ENCODE results near the gene DOK3. TPM values are rescaled to one million over a fixed set of nuclear protein-coding genes. Genes with fewer than 3 reads are reported as not detected.

The DOK3 gene
- polyA plus RNA-seq, 1 donor from 2014 or later = 5.5 TPM

DNA sequence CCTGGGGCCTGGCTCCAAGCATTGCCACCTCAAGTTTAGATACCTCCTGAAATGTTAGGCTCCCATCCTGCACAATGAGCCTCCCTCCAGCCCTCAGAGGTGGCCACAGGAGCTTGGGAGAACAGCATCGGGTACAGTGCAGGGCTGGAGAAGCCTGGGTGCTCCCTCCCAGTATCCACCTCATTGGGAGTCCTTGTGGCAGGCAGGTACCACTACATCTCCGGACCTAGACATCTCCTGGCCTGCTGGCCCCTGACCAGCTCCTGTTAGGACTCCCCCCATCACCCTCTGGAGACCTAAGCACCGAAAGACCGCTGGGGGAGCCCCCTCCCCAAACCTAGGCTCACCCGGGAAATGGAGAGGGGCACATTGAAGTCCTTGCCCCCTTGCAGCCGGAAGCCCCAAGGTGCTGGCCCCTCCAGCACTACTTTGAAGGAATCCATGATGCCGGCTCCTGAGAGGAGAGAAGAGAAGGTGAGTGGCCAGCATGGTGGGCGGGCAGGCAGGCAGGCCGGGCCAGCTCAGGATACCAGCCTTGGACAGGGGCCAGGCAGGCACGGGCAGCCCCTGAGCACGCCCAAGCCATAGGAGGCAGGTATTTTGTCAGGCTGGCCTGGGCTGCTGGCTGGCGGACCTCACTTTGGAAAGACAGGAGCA, 13.4 kb downstream of the DOK3 start:
- no peaks in the 10 kb centered on the region for H3F3A ChIP-seq (ENCODE audit: insufficient read depth, low read length, poor library complexity, severe bottlenecking)
- no peaks in the 10 kb centered on the region for H3K9me2 ChIP-seq (ENCODE audit: insufficient read depth, low read length)
- no peak for TF ChIP-seq EP300 (conservative IDR thresholded peaks at IDR 0.05; ENCODE audit: poor library complexity, severe bottlenecking)
- TF ChIP-seq, protein P1, sequence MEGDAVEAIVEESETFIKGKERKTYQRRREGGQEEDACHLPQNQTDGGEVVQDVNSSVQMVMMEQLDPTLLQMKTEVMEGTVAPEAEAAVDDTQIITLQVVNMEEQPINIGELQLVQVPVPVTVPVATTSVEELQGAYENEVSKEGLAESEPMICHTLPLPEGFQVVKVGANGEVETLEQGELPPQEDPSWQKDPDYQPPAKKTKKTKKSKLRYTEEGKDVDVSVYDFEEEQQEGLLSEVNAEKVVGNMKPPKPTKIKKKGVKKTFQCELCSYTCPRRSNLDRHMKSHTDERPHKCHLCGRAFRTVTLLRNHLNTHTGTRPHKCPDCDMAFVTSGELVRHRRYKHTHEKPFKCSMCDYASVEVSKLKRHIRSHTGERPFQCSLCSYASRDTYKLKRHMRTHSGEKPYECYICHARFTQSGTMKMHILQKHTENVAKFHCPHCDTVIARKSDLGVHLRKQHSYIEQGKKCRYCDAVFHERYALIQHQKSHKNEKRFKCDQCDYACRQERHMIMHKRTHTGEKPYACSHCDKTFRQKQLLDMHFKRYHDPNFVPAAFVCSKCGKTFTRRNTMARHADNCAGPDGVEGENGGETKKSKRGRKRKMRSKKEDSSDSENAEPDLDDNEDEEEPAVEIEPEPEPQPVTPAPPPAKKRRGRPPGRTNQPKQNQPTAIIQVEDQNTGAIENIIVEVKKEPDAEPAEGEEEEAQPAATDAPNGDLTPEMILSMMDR (IDR thresholded peaks at IDR 0.05; ENCODE audit: poor library complexity, severe bottlenecking) = peak; percentile 51
- H3K27ac ChIP-seq (ENCODE audit: low read length) = peak overlapping the region; percentile 73
- H3K27me3 ChIP-seq (ENCODE audit: insufficient read depth, low read depth, low read length) = peaks cover 6% of the 10 kb centered on the region
- H4K20me1 ChIP-seq (ENCODE audit: insufficient read depth) = no peaks in the 10 kb centered on the region
- H3K9me3 ChIP-seq (ENCODE audit: low read length) = no peaks in the 10 kb centered on the region
- peak overlapping the region; percentile 96 for H3K4me2 ChIP-seq (ENCODE audit: low read length)
- peak overlapping the region; percentile 90 for H3K4me3 ChIP-seq (ENCODE audit: low read length)
- H3K36me3 ChIP-seq (ENCODE audit: insufficient read depth, low read length) = no peaks in the 10 kb centered on the region
- H3K9ac ChIP-seq (ENCODE audit: low read length) = peak overlapping the region; percentile 88
- peaks cover 17% of the 10 kb centered on the region for H3K79me2 ChIP-seq (replicated peaks; ENCODE audit: insufficient read depth, low read length)
- no peak overlapping the region for H2AFZ ChIP-seq (ENCODE audit: low read depth, low read length)

DNA sequence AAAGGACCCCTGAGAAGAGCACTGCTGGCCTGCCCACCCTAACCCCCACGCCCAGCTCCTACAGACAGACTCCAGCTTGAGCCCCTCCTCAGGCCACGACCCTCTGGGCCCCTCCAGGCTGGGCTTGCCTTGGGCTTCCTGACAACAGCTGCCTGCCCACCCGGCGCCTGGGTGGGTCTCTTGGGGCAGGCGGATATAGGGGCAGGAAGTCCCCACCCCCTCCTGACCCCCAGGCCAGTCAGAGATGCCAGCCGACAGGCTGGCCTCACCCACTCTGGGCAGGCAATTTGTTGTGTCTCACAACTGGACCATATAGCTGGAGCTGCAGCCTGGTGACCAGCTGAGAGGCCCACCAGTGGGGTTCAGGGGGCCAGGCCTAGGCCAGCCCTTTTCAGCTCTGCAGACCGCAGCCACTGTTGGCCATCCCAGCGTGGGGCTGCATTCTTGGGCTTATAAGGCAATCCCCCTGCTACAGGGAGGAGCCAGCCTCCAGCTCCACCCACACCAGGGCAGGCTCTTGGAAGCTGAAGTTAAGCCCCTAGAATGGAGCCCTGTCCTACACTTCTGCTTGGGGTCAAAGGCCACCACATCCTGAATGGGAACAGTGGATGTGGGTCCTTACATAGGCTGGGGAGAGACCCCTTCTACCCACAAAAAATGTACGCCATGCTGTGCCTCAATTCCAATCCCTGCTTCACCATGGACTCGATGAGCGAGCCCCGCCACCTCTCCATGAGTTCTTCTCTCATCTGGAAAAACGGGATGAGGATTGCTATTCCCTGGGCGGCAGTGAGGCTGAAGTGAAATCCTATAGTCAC, 14.2 kb downstream of the DOK3 start:
- Histone ChIP-seq H3F3A (ENCODE audit: insufficient read depth, low read length, poor library complexity, severe bottlenecking) (no peaks in the 10 kb centered on the region), H3K27me3 (ENCODE audit: insufficient read depth, low read depth, low read length) (peaks cover 6% of the 10 kb centered on the region), H3K4me3 (ENCODE audit: low read length) (peak overlapping the region; percentile 90), H3K79me2 (replicated peaks; ENCODE audit: insufficient read depth, low read length) (peaks cover 17% of the 10 kb centered on the region), H3K9me2 (ENCODE audit: insufficient read depth, low read length) (no peaks in the 10 kb centered on the region), H3K4me2 (ENCODE audit: low read length) (peak overlapping the region; percentile 96), H3K9ac (ENCODE audit: low read length) (peak overlapping the region; percentile 88), H3K36me3 (ENCODE audit: insufficient read depth, low read length) (no peaks in the 10 kb centered on the region), H3K9me3 (ENCODE audit: low read length) (no peaks in the 10 kb centered on the region), H3K27ac (ENCODE audit: low read length) (peak overlapping the region; percentile 73), H4K20me1 (ENCODE audit: insufficient read depth) (no peaks in the 10 kb centered on the region), H2AFZ (ENCODE audit: low read depth, low read length) (no peak overlapping the region)
- TF ChIP-seq, protein P2, sequence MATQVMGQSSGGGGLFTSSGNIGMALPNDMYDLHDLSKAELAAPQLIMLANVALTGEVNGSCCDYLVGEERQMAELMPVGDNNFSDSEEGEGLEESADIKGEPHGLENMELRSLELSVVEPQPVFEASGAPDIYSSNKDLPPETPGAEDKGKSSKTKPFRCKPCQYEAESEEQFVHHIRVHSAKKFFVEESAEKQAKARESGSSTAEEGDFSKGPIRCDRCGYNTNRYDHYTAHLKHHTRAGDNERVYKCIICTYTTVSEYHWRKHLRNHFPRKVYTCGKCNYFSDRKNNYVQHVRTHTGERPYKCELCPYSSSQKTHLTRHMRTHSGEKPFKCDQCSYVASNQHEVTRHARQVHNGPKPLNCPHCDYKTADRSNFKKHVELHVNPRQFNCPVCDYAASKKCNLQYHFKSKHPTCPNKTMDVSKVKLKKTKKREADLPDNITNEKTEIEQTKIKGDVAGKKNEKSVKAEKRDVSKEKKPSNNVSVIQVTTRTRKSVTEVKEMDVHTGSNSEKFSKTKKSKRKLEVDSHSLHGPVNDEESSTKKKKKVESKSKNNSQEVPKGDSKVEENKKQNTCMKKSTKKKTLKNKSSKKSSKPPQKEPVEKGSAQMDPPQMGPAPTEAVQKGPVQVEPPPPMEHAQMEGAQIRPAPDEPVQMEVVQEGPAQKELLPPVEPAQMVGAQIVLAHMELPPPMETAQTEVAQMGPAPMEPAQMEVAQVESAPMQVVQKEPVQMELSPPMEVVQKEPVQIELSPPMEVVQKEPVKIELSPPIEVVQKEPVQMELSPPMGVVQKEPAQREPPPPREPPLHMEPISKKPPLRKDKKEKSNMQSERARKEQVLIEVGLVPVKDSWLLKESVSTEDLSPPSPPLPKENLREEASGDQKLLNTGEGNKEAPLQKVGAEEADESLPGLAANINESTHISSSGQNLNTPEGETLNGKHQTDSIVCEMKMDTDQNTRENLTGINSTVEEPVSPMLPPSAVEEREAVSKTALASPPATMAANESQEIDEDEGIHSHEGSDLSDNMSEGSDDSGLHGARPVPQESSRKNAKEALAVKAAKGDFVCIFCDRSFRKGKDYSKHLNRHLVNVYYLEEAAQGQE (IDR thresholded peaks at IDR 0.05; ENCODE audit: borderline replicate concordance) = no peak
- TF ChIP-seq POLR2AphosphoS5 (IDR thresholded peaks at IDR 0.05) = no peak
- TF ChIP-seq EP300 (conservative IDR thresholded peaks at IDR 0.05; ENCODE audit: poor library complexity, severe bottlenecking) = no peak
- no peak for TF ChIP-seq RAD21 (conservative IDR thresholded peaks at IDR 0.05)
- no peak for TF ChIP-seq SMC3 (conservative IDR thresholded peaks at IDR 0.05; ENCODE audit: poor library complexity)
- TF ChIP-seq, protein P1 (IDR thresholded peaks at IDR 0.05; ENCODE audit: poor library complexity, severe bottlenecking) = no peak
- TF ChIP-seq EZH2 (IDR thresholded peaks at IDR 0.05; ENCODE audit: borderline replicate concordance, insufficient read depth, low read length, poor library complexity, severe bottlenecking) = no peak
- TF ChIP-seq TAF1 (IDR thresholded peaks at IDR 0.05; ENCODE audit: low read depth) = no peak
- TF ChIP-seq MXI1 (conservative IDR thresholded peaks at IDR 0.05; ENCODE audit: poor library complexity, severe bottlenecking) = no peak

All from neural cell (in vitro differentiated cells).